Measurements from ENCODE around the gene GMDS.

The GMDS gene

GRCh38 chr6:1904466-1904799, 341.0 kb downstream of the GMDS start:
- no peaks in the 10 kb centered on the region for H3K27me3 ChIP-seq (replicated peaks; ENCODE audit: control insufficient read depth, insufficient read depth, low read length)
- H3K36me3 ChIP-seq (ENCODE audit: control insufficient read depth, insufficient read depth, low read length), result no peaks in the 10 kb centered on the region
- no peak for TF ChIP-seq CTCF (IDR thresholded peaks at IDR 0.05; ENCODE audit: insufficient read depth, low read length, poor library complexity, severe bottlenecking)
- DNase-seq (ENCODE audit: extremely low read depth, insufficient read length), result no peak
- H3K4me3 ChIP-seq (replicated peaks; ENCODE audit: low read depth, low read length), result no peak overlapping the region

GRCh38 chr6:1903780-1904465, 341.5 kb downstream of the GMDS start:
- H3K4me3 ChIP-seq (replicated peaks; ENCODE audit: low read depth, low read length), result no peak overlapping the region
- H3K27me3 ChIP-seq (replicated peaks; ENCODE audit: control insufficient read depth, insufficient read depth, low read length), result no peaks in the 10 kb centered on the region
- no peak for TF ChIP-seq CTCF (IDR thresholded peaks at IDR 0.05; ENCODE audit: insufficient read depth, low read length, poor library complexity, severe bottlenecking)
- no peak for DNase-seq (ENCODE audit: extremely low read depth, insufficient read length)
- H3K36me3 ChIP-seq (ENCODE audit: control insufficient read depth, insufficient read depth, low read length), result no peaks in the 10 kb centered on the region

- Histone ChIP-seq H3K27me3 (replicated peaks; ENCODE audit: control insufficient read depth, insufficient read depth, low read length) (no peaks in the 10 kb centered on the region), H3K4me3 (replicated peaks; ENCODE audit: low read depth, low read length) (no peak overlapping the region), H3K36me3 (ENCODE audit: control insufficient read depth, insufficient read depth, low read length) (no peaks in the 10 kb centered on the region)
- no peak for DNase-seq (ENCODE audit: extremely low read depth, insufficient read length)
- TF ChIP-seq CTCF (IDR thresholded peaks at IDR 0.05; ENCODE audit: insufficient read depth, low read length, poor library complexity, severe bottlenecking), result no peak
Measured at GRCh38 chr6:1901556-1901955, 343.8 kb downstream of the GMDS start.

- Histone ChIP-seq H3K27me3 (replicated peaks; ENCODE audit: control insufficient read depth, insufficient read depth, low read length) (no peaks in the 10 kb centered on the region), H3K4me3 (replicated peaks; ENCODE audit: low read depth, low read length) (no peak overlapping the region)
Measured at GRCh38 chr6:1896897-1897296, 348.5 kb downstream of the GMDS start.

GRCh38 chr6:1895721-1896120, 349.7 kb downstream of the GMDS start:
- Histone ChIP-seq H3K27me3 (replicated peaks; ENCODE audit: control insufficient read depth, insufficient read depth, low read length) (no peaks in the 10 kb centered on the region), H3K4me3 (replicated peaks; ENCODE audit: low read depth, low read length) (no peak overlapping the region), H3K36me3 (ENCODE audit: control insufficient read depth, insufficient read depth, low read length) (no peaks in the 10 kb centered on the region)
- DNase-seq (ENCODE audit: extremely low read depth, insufficient read length), result no peak
- TF ChIP-seq CTCF (IDR thresholded peaks at IDR 0.05; ENCODE audit: insufficient read depth, low read length, poor library complexity, severe bottlenecking), result no peak

More at GRCh38 chr6:1896897-1897296, 348.5 kb downstream of the GMDS start:
- DNase-seq (ENCODE audit: extremely low read depth, insufficient read length), result no peak
- no peak for TF ChIP-seq CTCF (IDR thresholded peaks at IDR 0.05; ENCODE audit: insufficient read depth, low read length, poor library complexity, severe bottlenecking)
- no peaks in the 10 kb centered on the region for H3K36me3 ChIP-seq (ENCODE audit: control insufficient read depth, insufficient read depth, low read length)

- Histone ChIP-seq H3K4me3 (replicated peaks; ENCODE audit: low read depth, low read length) (no peak overlapping the region), H3K27me3 (replicated peaks; ENCODE audit: control insufficient read depth, insufficient read depth, low read length) (no peaks in the 10 kb centered on the region), H3K36me3 (ENCODE audit: control insufficient read depth, insufficient read depth, low read length) (no peaks in the 10 kb centered on the region)
- no peak for DNase-seq (ENCODE audit: extremely low read depth, insufficient read length)
- TF ChIP-seq CTCF (IDR thresholded peaks at IDR 0.05; ENCODE audit: insufficient read depth, low read length, poor library complexity, severe bottlenecking), result no peak
Measured at GRCh38 chr6:1894954-1895353, 350.5 kb downstream of the GMDS start.
